ENCODE measurements around the gene NAXE.

GRCh38 chr1:156601892-156602291, 10.3 kb downstream of the NAXE start:
- TF ChIP-seq TCF12 (IDR thresholded peaks at IDR 0.05; ENCODE audit: low read depth) (no peak), TAF1 (IDR thresholded peaks at IDR 0.05; ENCODE audit: low read depth) (no peak), ZBTB7A (IDR thresholded peaks at IDR 0.05; ENCODE audit: low read depth) (no peak), TEAD4 (IDR thresholded peaks at IDR 0.05) (no peak), RAD21 (IDR thresholded peaks at IDR 0.05; ENCODE audit: low read depth) (no peak), FOXM1 (IDR thresholded peaks at IDR 0.05; ENCODE audit: borderline replicate concordance, low read depth) (no peak)
